GM12875 (cell line): ENCODE results near the gene ZBTB12.
"Not testable (repeated sequence)": the region's sequence is repeated elsewhere in the genome, so short reads cannot be mapped to it uniquely, and the experiment has no call there.

ENCODE experiments used
- H3K4me3 ChIP-seq: one replicate; pipeline ENCODE4 v1.5.1; 2011; ENCODE audit warnings: low read depth, low read length, control low read depth
- CTCF ChIP-seq: IDR thresholded peaks from 2 replicates; pipeline ENCODE4 v1.5.1; 2011; ENCODE audit warnings: low read depth, mild to moderate bottlenecking, control low read depth, inconsistent platforms, low read length, moderate library complexity, borderline replicate concordance; ENCODE audit not compliant: insufficient read depth

ZBTB12 gene

GRCh38 chr6:31874084-31874670, 27.7 kb downstream of the ZBTB12 start:
- no peak for TF ChIP-seq CTCF
- no peak overlapping the region for H3K4me3 ChIP-seq

DNA sequence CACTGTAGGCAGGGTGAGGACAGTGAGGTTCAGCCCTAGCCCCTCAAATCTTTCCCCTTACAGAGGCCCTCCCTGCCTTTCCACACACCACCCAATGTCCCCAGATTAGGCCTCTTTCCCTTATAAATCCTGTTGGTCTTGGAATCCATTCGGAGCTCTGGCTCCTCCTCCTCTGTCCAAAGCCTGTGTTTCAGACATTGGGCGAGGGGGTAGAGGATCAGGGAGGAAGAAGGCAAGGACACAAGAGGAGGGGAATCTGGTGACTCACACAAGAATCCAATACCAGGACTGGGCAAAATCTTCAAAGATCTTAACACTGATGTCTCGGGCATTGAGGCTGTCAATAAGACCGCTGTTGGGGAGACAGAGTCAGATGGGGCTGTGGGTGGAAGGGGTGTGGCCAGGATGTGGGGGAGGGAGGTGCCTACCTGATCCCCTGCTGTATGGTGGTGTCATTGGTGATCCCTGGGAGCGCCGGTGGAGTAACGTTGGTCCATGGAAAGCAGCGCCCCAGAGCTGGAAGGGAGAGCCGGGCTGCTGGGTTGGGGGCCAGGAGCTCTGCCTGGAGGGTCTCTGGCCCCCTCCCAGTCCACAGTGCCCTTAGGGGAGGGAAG, 30.7 kb downstream of the ZBTB12 start:
- no peak for TF ChIP-seq CTCF
- no peak overlapping the region for H3K4me3 ChIP-seq

GRCh38 chr6:31870385-31870921, 31.4 kb downstream of the ZBTB12 start:
- no peak for TF ChIP-seq CTCF
- H3K4me3 ChIP-seq = no peak overlapping the region

DNA sequence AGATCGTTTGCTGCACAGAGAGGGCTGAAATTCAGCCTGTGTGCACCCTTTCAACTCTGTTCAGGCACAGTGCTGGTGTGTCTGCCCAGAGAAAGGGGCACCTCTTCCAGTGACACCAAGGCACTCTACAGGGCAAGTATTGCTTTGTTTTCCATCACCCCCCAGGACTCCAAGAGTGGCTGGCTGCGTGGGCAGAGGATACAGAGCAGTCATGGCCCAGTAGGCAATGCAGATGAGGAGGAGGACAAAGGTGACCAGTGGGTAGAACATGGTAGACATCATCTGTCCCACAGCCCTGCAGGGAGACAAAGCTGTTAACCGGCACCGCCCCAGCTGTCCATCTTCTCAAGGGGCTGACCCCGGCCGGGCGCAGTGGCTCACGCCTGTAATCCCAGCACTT, 32.5 kb downstream of the ZBTB12 start:
- TF ChIP-seq CTCF = no peak

DNA sequence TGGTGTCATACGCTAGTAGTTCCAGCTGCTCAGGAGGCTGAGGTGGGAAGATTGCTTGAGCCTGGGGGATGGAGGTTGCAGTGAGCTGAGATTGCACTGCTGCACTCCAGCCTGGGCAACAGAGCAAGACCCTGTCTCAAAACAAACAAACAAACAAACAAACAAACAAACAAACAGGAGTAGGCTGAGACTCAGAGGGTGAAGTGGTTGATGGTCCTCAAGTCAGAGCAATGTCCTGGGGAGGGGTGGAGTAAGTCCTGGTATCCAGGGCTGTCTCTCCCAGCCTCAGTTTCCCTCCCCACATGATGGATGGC, 33.3 kb downstream of the ZBTB12 start:
- not testable (repeated sequence) for H3K4me3 ChIP-seq

More for the DNA sequence above, 32.5 kb downstream of the ZBTB12 start:
- no peak overlapping the region for H3K4me3 ChIP-seq

GRCh38 chr6:31865205-31866118, 36.4 kb downstream of the ZBTB12 start:
- no peak for TF ChIP-seq CTCF
- no peak overlapping the region for H3K4me3 ChIP-seq

- no peak for TF ChIP-seq CTCF
- no peak overlapping the region for H3K4me3 ChIP-seq
These were observed 37.1 kb downstream of the ZBTB12 start for GRCh38 chr6:31864818-31865204.

DNA sequence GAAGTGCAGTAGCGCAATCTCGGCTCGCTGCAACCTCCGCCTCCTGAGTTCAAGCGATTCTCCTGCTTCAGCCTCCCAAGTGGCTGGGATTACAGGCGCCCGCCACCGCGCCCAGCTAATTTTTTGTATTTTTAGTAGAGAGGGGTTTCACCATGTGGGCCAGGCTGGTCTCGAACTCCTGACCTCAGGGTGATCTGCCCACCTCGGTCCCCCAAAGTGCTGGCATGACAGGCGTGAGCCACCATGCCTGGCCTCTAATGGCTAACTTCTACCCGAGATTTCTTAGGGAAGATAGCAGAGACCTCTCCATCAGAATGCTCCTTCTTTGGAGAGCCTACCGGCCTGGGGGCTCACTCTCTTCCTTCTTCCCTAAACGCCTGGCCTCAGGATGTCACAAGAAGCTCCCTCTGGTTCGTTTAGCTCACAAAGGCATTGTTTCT, 37.7 kb downstream of the ZBTB12 start:
- peak overlapping the region; percentile 43 for H3K4me3 ChIP-seq
